Measurements from ENCODE around the gene TTC23L.
"Not testable (repeated sequence)": the region's sequence is repeated elsewhere in the genome, so short reads cannot be mapped to it uniquely, and the experiment has no call there.

The TTC23L gene

GRCh38 chr5:34838785-34839714, at the start of gene TTC23L:
TTC23L (plus strand) TSS chr5:34839164; CDS start chr5:34840672, 1,508 bp downstream.
- DNase-seq, result peak; percentile 98 to 100

- no peak for DNase-seq
Measured at GRCh38 chr5:34789639-34790038, 49.3 kb upstream of the TTC23L start.

GRCh38 chr5:34790069-34790468, 48.9 kb upstream of the TTC23L start:
- DNase-seq, result no peak

GRCh38 chr5:34791761-34792244, 47.2 kb upstream of the TTC23L start:
- DNase-seq, result no peak

GRCh38 chr5:34802834-34803563, 36.0 kb upstream of the TTC23L start:
- no peak for DNase-seq

DNA sequence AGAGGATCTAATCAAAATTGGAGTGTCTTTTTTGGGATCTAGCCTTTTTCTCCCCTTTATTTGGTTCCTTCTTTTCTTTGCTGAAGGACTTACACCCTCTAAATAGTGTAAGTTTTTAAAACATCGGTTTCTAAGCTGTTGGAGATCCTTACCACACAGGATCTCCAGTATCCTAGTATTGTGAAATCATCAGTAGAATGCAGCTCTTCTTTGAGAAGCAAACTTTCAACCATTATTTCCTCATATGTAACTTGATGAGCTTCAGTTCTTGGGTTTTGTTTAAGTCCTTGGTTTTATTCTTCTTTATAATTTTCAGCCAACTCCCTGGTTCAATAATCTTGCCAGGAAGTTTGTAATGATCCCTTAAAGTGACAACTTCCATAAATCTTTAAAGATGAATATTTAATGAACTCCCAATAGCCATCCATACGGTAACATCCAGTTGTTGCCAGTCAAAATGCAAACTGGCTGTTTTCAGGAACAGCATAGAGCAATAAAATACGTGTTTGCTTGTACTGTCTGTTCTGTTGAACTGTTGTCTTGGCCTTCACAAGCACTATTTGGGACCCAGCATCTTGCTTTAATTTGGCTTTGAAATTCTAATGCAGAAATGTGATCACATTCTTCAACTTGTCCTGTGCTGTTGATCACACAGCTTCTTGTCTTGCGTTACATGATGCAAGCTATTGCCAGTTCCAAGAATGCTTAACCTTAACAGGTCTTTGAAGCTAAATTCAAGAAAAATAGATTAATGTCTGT, 34.8 kb upstream of the TTC23L start:
- DNase-seq, result no peak

- DNase-seq, result no peak
Measured at GRCh38 chr5:34804913-34805312, 34.1 kb upstream of the TTC23L start.

- no peak for DNase-seq
Measured at GRCh38 chr5:34806532-34806931, 32.4 kb upstream of the TTC23L start.

DNA sequence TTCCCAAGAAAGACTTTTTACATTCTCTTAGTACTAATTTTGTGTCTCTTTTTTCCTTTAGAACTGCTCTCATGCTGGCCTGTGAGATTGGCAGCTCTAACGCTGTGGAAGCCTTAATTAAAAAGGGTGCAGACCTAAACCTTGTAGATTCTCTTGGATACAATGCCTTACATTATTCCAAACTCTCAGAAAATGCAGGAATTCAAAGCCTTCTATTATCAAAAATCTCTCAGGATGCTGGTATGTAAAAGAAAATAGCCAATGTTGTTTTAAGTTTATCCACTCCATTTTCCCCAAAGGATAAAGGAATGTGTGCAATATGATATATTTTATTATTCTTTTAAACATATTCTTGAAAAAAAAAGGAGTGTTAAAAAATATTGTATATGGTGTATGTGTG, 27.3 kb upstream of the TTC23L start:
- DNase-seq, result no peak

DNA sequence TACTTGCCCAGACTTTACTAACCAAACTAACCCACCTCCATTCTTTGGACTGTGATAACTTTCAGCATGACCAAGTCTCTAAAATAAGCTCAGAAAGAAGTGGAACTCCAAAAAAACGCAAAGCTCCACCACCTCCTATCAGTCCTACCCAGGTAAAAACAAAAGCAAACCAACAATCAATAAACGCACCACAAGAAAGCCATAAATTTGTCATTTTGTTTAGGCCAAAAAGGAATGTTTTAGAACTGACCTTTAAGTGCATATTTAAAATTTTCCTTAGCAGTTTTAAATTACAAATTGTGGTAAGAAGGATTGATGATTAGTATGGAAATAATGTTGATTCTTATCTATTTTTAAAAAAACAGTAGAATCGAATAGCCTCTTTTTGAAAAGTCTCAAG, 25.5 kb upstream of the TTC23L start:
- DNase-seq, result no peak

- no peak for DNase-seq
Measured at GRCh38 chr5:34817558-34818351, 21.2 kb upstream of the TTC23L start.

- DNase-seq, result no peak
Measured at GRCh38 chr5:34818717-34819116, 20.2 kb upstream of the TTC23L start.

- no peak for DNase-seq
Measured at GRCh38 chr5:34820593-34820992, 18.4 kb upstream of the TTC23L start.

- DNase-seq, result no peak
Measured at GRCh38 chr5:34822956-34823715, 15.8 kb upstream of the TTC23L start.

DNA sequence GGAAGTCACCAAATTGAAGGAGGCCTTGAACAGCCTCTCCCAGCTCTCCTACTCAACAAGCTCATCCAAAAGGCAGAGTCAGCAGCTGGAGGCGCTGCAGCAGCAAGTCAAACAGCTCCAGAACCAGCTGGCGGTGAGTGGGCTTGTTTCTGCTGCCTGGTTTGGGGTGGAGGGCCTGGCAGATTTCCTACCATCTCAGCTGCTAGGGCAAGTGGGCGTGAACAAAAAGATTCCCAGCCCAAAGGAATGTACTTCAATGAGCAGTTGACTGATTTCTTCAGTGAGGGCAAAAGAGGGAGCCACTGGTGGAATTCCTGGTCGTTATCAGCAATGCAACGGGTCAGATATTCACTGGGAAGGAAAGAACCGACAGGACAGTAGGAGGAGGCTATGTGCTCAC, 12.6 kb upstream of the TTC23L start:
- no peak for DNase-seq

GRCh38 chr5:34827588-34828506, 11.1 kb upstream of the TTC23L start:
- no peak for DNase-seq

GRCh38 chr5:34830827-34831226, 8.1 kb upstream of the TTC23L start:
- DNase-seq, result not testable (repeated sequence)

DNA sequence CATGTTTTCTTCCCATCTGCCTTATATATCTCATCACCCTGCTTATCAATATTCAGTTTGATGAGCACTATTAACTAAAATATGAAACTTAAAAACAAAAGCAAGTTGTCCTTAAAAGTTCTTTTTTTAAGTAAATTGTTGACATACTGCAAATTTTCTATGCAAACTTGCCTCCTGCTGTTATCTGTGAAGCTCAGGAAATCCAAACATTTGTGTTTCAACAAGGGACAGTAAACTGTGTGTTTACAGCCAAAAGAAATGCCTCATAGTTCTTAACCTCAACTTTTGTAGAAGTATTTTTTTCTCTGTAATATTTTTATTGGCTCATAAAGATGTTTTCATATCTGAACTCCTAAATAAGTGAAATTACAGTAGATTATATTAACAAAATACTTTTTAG, 7.7 kb upstream of the TTC23L start:
- no peak for DNase-seq

DNA sequence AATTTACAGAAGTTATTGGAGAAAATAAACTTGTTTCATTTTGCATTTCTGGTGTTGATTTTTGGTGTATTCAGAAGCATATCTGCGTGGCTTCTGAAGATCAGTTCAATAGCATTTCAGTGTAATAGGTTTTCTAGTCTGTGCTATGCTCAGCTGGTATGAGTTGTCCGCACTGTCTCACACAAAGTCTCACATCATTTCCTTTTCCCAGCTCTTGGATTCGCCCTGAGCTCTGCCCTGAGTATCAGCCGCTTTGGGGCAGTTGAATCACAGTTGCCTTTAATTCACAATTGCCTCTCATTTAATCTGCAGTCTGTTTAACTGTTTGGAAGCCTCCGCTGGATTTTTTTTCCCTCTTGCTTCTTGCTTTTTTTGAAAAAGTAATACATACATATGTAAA, 6.4 kb upstream of the TTC23L start:
- DNase-seq, result no peak

DNA sequence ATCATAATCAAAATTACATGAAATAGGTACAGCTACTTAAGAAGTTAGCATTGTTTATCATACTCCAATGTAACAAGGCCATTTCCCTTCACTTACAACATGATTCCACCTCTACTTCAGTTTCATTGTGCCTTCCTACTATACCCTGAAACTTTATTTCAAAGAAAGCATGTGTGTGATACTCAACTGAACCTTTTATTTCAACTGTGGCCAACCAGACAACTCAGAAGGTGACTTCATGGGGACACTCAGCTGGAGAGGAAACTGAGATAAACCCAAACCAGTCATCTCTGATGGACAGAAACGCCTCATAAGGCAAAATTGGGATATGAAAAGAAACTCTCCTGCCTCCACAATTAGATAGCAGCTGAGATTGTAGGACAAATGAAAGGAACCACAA, 5.9 kb upstream of the TTC23L start:
- DNase-seq, result no peak
